HG03039 (cell line): Measurements from ENCODE around the gene ANAPC16.
"Not testable (repeated sequence)": the region's sequence is repeated elsewhere in the genome, so short reads cannot be mapped to it uniquely, and the experiment has no call there.

ENCODE experiments used
- ATAC-seq: cut with Tn5 transposase; IDR thresholded peaks from one replicate; pipeline ENCODE4 v1.9.1; 2021; ENCODE audit warnings: mild to moderate bottlenecking, moderate library complexity; ENCODE audit not compliant: unreplicated experiment

ANAPC16 gene

DNA sequence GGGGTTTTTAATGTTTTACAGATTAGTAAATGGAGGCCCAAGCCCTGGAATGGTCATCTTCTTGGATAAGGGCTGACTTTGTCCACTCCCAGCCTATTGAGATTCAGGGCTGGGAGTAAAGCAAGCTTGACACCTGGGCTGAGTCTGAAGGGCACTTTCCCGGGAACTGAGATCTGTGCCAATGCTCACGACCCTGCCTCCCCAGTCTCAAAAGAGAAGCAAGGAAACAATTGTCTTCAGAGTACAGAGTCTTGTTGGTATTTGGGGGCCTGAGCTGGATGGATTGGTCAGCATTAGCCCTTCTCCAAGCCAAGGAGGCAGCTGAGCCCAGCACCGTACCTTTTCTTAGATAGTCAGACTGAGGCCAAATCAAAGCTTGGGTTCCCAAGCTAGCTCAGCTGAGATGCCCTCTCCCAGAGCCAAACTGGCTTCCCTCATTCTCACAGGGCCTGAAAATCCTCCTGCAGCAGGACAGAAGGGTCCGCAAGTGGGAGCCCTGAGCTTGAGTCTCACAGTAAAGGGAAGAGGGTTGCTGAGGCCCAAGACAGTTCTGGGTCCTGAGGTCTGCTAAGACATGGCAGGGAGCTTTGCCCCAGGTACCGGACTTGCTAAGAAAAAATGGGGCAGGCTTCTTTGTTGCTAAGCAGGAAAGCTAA, 61.7 kb downstream of the ANAPC16 start:
- ATAC-seq: no peak

DNA sequence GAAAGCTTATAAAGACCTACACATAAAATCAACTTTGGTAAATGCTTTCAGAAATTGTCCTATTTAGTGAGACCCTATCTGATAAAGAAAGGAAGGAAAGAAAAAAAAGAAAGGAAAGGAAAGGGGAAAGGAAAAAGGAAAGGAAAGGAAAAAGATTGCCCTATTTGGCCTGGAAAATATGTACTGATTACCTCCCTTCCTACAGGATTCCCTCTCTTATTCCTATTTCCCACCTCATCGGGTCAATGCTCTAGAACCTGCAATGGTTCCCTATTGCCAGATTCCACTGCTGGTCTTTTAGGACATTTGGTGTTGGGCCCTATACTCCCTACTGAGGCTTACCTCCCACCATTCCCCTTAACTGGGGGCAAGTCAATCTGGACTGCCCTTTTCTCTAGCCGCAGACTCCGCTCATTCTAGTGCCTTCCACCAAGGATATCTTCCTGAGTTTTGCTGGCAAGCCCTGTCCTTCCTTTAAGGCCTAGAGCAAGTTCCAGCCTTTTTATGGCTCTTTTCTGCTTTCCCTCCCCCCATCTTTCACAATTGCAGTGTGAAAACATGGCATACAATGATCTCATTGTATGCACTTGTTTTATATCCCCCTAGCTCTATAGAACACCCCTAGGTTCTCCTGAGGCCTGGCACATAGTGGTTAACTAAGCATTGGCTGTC, 62.3 kb downstream of the ANAPC16 start:
- ATAC-seq: no peak

DNA sequence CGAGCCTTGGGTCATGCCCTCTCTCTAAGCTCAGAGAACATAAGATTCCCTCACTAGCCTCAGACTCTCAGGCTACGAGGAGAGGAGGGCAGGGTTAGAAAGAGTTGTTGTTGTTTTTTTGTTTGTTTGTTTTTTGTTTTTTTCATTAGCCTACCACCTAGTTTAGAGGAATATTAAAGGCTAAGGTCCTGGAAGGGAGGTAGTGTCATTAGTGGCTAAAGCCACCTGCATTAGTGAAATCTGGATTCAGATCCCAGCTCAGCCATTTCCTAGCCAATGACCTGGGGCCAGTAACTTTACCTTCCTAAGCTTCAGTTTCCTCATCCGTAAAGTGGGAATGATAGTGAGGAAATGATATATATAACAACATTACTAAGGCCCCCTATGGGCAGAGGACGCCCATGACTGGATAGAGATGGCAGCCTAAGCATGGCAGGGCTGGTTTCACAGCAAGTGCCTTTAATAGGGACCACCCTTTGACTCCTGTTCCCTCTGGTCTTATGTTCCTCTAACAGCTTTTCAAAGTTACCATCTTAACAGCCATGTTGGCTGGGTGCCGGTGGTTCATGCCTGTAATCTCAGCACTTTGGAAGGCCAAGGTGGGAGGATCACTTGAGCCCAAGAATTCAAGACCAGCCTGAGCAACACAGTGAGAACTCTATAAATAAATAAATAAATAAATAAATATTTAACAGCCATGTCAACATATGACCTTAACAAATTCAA, 63.0 kb downstream of the ANAPC16 start:
- ATAC-seq: no peak

DNA sequence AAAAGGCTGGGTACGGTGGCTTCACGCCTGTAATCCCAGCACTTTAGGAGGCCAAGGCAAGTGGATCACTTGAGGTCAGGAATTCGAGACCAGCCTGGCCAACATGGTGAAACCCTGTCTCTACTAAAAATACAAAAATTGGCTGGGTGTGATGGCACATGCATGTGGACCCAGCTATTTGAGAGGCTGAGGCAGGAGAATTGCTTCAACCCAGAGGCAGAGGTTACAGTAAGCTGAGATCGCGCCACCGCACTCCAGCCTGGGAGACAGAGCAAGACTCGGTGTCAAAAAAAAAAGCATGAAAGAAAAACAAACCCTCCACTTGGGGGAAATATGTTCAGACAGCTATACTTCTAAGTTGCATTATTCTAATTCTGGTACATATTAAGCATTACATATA, 63.8 kb downstream of the ANAPC16 start:
- ATAC-seq: not testable (repeated sequence)

DNA sequence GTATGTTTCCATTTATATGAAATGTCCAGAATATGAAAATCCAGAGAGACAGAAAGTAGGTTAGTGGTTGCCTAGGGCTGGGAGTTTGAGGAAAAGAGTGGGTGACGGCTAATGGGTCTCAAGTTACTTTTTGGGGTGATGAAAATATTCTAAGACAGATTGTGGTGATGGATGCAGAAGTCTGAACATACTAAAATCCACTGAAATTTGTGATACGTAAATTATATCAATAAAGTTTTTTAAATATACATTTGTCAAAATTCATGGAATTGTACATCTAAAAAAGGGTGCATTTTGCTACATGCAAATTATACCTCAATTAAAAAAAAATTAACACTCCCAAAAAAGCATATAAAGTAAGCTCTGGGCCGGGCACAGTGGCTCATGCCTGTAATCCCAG, 67.3 kb downstream of the ANAPC16 start:
- ATAC-seq: no peak
